HG03558 (cell line): Measurements from ENCODE around the gene STAT4.

Source experiments
- ATAC-seq: cut with Tn5 transposase; IDR thresholded peaks from one replicate; pipeline ENCODE4 v1.9.1; 2021; ENCODE audit warnings: moderate number of reproducible peaks; ENCODE audit not compliant: unreplicated experiment; ENCODE audit errors: extremely low read depth

The STAT4 gene, protein sequence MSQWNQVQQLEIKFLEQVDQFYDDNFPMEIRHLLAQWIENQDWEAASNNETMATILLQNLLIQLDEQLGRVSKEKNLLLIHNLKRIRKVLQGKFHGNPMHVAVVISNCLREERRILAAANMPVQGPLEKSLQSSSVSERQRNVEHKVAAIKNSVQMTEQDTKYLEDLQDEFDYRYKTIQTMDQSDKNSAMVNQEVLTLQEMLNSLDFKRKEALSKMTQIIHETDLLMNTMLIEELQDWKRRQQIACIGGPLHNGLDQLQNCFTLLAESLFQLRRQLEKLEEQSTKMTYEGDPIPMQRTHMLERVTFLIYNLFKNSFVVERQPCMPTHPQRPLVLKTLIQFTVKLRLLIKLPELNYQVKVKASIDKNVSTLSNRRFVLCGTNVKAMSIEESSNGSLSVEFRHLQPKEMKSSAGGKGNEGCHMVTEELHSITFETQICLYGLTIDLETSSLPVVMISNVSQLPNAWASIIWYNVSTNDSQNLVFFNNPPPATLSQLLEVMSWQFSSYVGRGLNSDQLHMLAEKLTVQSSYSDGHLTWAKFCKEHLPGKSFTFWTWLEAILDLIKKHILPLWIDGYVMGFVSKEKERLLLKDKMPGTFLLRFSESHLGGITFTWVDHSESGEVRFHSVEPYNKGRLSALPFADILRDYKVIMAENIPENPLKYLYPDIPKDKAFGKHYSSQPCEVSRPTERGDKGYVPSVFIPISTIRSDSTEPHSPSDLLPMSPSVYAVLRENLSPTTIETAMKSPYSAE

DNA sequence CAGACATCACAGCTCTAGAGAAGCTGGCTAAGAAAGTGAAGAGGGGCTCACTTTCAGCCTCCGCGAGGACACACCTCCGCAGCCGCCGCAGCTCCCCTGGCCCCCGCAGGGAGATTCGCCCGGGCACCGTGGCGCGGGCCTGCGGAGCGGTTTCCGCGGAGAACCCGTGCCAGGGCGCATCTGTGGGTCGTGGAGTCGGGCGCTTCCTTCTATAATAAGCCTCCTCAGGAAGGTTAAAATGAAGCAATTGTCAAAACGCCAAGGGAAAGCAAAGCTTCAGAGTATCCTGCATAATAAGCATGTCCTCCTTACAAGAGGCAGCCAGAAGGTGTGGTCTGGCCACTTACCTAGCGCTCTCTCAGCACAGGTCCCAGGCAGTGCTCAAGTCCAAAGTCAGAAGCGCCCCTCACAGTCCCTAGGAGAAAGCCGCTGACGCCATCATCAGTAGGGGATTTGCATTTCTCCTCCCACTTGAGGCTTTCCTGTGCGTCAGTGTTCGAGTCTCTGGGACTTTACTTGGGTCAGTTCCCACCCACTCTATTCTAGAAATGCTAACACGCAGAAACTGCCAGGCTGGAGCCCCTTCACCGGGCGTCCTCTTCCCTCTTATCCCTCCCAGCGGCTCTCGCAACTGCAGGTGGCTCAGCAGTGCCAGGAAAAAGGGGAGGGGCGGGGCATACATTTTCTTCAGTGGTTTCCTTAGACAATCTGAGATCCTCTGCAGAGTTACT is at the start of gene STAT4:
Gene STAT4 (minus strand): TSS at position 395 of the 731 bp plus-strand sequence. CDS start 2,791 bp downstream, outside the sequence.
- ATAC-seq: peak; percentile 74

DNA sequence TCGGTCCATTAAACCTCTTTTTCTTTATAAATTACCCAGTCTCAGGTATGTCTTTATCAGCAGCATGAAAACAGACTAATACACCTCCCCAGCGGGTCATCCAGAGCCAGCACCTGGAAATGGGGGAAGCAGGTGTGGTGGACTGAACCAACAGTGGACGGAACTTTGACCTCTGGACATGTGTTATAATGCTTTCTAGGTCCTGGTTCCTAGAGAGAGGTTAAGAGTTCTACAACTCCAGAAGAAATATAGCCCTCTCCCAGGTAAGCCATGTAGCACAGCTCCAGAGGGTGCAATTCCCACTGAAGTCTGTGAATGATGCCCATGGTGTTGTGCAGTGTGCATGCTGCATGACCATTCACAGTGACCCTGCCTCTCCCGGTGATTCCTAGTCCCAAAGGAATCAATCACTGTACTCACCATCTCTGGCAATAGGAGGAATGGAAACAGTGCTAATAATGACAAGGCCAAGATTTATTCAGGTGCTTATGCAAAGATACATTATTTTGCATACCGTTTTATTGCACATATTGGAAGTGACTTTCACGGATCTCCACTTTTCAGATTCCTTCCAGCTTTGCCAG is 49.2 kb upstream of the STAT4 start:
- no peak for ATAC-seq

DNA sequence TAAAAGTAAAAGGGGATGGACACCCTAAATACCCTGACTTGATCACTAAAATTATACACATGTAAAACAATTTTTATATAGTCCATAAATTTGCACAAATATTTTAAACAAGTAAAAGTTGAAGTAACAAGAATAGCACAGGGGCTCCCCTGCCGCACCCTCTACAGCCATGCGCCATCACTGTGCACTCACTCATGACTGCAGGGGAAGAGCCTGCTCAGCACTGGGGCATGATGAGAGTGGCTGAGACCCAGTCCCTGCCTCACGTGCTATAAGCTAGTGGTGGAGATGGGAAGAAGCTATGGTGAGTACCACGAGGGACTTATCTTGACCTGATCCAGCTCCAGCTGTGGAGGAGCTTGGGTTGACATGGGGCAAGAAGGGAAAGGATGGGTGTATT is 47.5 kb upstream of the STAT4 start:
- no peak for ATAC-seq

DNA sequence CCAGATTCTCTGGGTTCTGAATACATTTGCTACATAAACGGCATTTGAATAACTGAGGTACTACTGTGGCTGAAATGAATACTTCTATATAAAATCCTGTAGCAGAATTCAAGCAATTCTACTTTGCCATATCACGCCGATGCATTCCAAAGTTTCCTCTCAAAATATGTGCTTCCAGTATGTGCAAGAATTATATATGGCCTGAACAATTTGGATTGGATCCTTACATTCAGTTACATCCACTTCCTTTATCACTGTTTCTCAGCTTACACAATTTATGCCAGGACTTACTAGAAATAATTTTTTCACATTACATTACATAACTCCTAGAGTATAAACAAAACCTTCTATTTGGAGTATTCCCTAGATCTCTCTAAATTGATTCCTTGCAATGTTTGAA is 46.3 kb upstream of the STAT4 start:
- no peak for ATAC-seq

DNA sequence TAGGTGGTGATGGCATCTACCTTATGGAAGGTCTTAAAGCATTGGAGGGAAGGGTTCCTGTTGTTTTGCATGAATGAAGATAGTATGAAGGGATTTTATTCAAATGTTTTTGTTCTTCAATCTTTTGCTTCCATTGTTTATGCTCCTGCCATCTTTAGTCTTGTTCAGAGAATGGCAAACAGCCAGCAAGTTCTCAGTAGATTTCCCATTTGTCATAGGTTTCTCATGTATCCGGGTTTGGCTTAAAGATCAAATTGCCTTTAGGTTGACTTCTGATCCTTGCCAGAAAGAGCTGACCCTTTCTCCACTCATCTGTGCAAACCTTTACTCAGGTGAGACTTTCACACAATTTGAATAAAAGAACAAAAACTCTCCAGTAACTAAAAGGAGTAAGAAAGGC is 44.2 kb upstream of the STAT4 start:
- no peak for ATAC-seq

DNA sequence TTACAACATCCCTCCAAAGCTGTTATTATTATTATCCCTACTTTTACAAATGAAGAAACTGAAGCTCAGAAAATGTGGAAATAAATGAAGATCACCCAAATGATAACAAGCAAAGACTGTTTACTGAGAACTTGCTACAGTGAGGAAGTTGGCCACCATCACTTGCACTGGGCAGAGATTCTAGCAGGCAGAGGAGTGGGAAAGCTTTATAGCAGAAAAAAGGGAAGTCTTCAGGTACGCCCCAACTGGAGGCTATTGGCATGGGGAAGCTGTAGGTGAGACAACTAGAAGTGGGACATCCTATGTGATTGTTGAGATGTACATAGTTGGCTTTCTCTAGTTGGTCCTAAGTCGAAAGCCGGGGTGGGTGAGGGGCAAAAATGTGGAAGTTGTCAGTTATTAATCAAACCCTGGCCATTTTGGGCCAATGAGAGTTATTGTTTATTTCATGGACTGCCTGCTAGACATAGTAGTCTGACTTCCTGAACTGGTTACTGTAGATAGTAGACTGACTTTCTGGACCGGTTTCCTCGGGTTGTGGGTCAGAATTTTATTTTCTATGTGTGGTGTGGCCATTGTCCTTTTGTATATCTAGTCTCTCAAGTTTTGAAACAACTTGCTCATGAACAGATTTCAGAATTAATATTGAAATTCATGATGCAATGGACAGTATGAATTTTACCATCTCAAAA is 40.2 kb upstream of the STAT4 start:
- ATAC-seq: no peak

DNA sequence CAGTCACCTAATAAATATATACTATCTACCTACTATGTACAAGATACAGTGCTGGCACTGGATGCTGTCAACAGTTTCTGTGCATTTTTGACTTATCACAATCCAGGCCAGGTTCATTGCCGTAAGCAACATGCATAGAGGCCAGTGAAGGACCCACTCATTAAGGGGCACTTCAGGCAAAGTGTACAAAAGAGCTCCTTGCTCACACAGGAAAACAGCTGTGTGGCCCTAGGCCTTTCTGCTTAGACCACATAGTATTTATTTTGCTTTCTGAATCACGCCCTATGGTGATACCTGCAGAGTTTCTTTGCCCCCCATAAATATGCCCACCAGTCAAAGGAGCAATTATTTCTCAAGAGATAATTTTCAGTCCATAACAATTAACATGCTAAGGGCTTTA is 39.6 kb upstream of the STAT4 start:
- ATAC-seq: no peak

DNA sequence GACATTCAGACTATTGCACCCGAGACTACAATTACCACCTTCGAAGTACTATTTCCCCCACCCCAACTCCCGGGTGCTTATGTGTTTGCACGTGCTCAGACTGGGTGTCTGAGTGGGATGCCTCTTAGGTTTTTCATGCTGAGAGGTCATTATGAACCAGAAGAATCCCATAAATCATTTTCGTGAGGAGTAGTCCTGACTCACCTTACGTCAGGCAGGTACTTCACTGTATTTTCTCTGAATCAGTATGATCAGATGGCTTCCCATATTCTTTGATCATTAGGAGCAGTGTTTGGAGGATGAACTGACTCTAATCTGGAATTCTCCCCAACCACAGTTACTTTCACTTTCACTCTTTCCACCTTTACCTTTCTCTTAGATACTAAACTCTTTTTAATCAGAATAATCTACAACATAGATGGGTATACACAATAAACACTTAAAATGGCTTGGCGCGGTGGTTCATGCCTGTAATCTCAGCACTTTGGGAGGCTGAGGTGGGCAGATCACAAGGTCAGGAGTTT is 38.4 kb upstream of the STAT4 start:
- no peak for ATAC-seq

DNA sequence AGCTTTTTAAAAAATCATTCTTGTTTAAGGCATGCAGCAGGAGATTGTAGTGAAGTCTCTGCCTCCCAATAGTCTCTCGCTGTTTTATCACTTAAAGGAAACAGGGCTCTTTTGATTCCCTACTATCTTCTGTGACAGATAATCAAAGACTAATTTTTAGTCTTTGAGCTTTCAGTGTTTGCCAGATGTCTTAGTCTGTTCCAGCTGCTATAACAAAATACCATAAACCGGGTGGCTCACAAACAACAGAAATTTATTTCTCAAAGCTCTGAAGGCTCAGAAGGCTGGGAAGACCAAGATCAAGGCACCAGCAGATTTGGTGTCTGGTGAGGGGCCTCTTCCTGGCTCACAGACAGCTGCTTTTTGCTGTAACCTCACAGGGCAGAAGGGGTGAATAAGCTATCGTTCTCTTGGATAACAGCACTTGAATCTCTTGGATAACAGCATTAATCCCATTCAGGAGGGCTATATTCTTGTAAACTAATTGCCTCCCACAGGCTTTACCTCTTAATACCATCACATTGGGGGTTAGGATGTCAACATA is 37.8 kb upstream of the STAT4 start:
- no peak for ATAC-seq

DNA sequence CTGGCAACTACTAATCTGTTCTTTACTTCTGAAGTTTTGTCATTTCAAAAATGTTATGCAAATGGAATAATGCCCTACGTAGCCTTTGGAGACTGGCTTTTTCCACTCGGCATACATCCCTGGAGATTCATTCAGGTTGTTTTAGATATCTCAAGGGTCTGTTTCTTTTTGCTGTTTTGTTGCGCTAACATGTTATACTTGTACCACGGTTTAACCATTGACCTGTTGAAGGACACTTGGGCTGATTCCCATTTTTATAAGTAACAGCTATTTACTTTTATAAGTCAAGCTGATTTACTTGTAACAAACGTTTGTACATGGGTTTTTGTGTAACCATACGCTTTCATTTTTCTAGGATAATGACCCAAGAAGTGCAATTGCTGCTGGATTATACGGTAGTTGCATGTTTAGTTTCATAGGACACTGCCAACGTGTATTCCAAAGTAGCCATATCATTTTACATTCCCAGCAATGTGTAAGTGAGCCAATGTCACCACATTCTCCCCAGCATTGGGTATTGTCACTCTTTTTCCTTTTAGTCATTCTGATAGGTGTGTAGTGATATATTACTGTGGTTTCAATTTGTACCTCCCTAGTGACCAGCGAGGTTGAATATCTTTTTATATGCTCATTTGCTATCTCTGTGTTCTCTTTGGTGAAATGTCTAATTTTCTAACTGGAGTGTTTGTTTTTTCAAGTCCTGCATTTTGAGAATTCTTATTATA is 36.5 kb upstream of the STAT4 start:
- no peak for ATAC-seq

DNA sequence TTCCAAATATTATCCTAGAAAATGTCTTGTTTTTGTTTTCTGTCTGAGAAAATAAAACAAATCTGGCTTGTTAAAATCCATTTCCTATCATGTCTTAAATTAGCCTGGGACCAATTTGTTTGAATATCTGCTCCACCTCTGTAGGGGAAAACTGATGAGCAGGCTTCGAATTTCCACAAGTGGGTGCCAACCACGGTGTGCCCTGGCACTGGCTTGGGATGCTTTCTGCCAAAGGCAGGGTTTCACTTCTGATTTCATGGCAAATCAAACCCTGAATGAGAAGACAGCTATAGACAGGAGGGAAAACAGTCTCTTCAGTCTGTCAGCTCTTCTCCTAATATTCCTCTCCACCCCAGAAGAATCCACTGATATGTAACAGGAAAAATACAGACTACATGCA is 33.7 kb upstream of the STAT4 start:
- no peak for ATAC-seq

DNA sequence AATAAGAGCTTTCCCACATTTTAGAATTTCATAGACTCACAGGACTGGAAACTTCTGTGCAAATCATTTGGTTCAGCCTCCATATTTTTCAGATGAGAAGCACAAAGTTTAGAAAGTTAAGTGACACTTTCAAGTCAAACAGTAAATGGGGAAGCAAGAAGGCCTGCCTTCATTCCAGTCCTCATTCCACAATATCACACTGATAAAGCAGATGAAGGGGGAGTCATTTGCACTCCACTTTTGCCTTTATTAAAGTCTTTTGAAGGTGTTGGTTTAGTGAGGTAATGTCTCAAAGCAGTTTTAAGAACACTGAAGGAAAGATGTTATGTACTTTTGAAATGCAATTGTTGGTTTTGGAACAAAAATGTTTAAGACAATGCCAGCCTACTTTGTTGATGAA is 32.7 kb upstream of the STAT4 start:
- no peak for ATAC-seq

DNA sequence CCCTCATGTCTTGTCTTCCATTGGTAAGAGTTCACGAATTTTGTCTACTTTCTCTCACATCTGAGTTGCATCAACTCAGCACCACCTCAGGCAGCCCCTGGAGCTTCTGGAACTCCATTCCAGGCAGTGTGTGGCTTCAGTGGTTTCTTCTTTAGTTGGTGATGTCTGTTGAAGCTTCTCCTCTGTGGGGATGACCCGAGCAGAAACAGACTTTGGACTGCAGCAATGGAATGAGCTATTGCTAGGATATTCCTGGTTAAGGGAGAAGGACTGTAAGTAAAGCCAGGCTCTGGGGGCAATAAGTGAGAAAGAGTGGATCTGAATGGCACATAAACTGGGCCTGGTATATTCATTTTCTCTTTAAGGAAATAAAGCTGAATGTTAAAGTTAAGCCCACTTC is 32.3 kb upstream of the STAT4 start:
- ATAC-seq: no peak

DNA sequence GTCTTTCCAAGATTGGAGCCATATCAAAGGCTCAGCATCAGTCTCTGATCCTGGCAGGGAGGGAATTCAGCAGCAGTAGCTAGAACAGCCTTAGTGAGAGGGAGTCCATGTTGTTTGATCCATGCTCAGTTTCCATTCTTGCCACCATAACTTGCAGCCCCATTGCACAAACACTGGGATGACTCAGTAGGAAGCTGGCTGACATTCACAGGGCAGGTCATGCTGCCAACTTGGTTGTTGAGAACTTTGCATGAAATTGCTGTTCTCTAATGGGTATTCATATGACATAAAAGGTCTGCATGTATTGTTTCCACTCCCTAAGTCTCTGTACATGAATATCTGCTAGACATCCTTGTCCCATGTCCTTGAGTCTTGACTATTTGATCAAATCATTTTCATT is 29.9 kb upstream of the STAT4 start:
- no peak for ATAC-seq

DNA sequence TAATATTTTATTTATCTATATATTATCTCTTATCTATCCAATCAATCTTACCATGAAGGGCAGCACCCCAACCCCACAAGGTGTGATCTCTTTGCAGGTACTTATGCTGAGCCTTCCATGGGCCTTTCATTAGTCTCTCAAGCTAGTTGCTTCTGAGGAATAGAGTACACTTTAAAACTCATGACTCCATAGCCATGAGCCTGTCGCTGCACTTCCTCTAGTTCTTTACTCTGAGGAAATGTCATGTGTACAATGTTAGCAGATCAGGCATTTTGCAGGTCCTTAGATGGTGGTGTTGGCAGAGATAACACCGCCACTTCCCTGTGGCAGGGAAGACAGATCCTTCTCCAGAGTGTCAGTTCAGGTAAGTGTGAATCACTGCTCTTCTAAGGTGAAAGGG is 29.5 kb upstream of the STAT4 start:
- no peak for ATAC-seq

DNA sequence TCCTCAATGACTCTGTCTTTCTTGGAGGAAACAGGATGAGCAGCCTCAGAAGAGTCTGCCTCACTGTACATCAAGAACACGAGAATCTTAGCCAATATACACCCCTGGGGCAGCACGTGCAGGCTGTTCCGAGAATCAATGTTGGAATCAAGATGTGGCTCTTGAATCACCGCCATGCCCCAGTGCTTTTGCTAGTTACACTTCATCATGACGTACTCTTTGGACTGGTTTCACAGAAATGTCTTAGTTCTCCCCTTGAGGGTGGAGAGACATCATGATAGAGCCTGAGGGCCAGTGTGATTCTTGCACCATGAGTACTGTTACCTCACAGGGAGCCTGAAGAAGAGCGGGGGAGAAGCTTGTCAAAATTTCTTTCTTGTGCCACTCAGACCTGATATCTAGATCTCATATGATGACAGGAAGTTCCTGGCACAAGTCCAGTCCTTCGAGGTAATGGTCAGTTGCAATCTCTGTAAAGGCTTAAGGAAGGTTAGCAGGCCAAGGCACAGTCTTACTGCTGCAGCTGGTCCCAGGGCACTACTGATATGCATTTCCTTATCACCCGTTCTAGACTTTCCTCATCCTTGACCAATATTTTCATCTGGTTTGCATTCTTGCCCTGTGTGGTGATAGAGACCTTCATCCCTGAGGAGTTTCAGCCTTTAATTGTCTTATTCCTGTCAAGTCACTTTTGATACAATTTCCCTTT is 28.2 kb upstream of the STAT4 start:
- ATAC-seq: no peak

DNA sequence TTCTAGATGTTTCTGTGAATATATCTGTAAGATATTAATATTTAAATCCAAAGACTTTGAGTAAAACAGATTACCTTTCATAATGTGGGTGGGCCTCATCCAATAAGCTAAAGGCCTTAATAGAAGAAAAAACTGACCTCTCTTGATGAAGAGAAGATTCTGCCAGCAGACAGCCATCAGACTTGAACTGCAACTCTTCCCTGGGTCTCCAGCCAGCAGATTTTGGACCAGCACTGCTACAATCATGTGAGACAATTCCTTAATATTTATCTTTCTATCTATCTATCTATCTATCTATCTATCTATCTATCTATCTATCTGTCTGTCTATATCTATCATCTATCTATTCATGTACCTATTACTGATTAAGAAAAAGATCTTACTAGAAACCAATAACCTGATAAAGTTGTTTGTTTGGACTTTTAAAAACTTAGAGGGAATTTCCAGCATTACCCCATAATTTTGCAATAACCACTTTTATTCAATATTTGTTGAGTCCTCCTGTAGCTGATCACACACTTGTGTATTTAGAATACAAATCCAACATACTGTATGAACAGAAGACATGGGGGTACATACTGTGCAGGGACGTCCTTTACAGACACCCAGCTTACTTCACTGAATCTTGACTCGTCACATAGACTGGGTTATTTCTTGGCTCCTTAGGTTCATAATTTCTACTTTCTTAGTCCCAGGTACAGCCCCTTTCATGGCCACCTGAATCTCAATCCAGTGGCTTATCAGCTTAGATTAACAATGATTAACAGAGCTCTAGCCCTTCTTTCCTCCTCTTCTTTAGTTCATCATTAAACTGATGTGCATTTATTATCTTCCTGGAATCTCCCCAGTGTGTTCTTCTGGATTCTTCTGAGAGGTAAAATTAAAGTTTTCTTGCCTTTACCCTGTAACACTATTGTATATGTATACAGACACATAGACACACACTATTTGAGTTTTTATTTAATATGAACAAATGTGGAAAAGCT is 27.2 kb upstream of the STAT4 start:
- no peak for ATAC-seq
